ENCODE measurements around the gene SLC9A3.
A peak's percentile ranks its signal among the peaks of the same experiment; 100 is the strongest.

The SLC9A3 gene

DNA sequence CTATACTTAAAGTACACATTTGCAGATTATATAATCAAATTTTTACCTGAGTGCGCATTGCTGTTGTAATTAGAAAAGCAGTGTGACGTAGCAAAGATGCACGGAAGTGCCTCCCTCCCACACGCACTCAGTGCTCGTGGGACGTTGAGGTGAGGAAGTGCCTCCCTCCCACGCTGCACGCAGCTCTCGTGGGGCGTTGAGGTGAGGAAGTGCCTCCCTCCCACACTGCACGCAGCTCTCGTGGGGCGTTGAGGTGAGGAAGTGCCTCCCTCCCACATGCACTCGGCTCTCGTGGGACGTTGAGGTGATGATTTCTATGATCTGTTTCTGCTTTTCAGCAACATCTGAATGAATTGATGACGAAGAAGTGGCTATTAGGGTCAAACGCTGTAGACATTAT, 60.3 kb downstream of the SLC9A3 start:
- TF ChIP-seq, protein P1, sequence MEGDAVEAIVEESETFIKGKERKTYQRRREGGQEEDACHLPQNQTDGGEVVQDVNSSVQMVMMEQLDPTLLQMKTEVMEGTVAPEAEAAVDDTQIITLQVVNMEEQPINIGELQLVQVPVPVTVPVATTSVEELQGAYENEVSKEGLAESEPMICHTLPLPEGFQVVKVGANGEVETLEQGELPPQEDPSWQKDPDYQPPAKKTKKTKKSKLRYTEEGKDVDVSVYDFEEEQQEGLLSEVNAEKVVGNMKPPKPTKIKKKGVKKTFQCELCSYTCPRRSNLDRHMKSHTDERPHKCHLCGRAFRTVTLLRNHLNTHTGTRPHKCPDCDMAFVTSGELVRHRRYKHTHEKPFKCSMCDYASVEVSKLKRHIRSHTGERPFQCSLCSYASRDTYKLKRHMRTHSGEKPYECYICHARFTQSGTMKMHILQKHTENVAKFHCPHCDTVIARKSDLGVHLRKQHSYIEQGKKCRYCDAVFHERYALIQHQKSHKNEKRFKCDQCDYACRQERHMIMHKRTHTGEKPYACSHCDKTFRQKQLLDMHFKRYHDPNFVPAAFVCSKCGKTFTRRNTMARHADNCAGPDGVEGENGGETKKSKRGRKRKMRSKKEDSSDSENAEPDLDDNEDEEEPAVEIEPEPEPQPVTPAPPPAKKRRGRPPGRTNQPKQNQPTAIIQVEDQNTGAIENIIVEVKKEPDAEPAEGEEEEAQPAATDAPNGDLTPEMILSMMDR (IDR thresholded peaks at IDR 0.05; ENCODE audit: control extremely low read depth, extremely low read depth, low read depth, missing control alignments): no peak
- DNase-seq (ENCODE audit: extremely low spot score): no peak
- POLR2A ChIA-PET: no interaction called here
- CTCF ChIA-PET: interaction anchor here (0.8 to 1.3 kb wide), 3 partner anchors 8 to 145 kb away, joined by 3 to 5 read pairs (median 3); no protein-coding TSS in a partner anchor

DNA sequence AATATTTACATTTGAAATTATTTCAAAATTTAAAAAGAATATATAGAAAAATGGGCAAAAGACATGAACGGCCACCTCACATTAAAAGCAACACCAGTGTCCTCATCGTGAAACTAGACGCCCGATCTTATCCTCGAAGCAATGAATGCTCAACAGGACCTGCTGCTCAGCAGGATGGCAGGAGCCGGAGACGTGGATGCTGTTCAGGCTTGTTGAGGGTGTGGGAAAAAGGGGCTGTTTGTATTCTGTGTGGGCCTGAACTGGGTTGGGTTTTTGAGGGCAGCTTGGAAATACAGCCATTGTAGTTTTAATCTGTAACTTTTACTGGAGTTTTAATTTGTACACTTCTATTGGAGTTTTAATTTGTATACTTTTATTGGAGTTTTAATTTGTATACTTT, 60.9 kb downstream of the SLC9A3 start:
- POLR2A ChIA-PET: no interaction called here
- CTCF ChIA-PET: interaction anchor here (0.8 to 1.3 kb wide), 3 partner anchors 8 to 145 kb away, joined by 3 to 5 read pairs (median 3); no protein-coding TSS in a partner anchor
- DNase-seq (ENCODE audit: extremely low spot score): no peak
- TF ChIP-seq, protein P1 (IDR thresholded peaks at IDR 0.05; ENCODE audit: control extremely low read depth, extremely low read depth, low read depth, missing control alignments): no peak

DNA sequence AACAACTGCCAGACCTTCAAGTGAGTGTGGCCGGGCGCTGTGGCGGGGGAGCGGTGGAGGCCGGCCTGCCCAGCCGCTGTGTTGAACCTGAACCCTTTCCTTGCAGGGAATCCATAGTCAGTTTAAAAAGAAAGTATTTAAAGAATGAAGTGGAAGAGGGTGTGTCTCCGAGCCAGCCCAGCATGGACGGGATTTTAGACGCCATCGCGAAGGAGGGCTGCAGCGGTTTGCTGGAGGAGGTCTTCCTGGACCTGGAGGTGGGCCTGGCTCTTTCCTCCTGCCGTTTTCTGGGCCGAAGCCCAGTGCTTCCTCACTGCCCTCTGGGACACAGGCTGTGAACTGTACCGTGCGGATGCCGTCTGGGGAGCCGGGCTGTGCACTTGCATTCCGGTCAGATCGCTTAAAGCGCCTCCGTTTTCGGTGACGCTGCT, 62.2 kb downstream of the SLC9A3 start:
- CTCF ChIA-PET: interaction anchor here (0.9 kb wide), 1 partner anchor 15 kb away, joined by 3 read pairs; no protein-coding TSS in a partner anchor
- DNase-seq (ENCODE audit: extremely low spot score): no peak
- POLR2A ChIA-PET: no interaction called here
- TF ChIP-seq, protein P1 (IDR thresholded peaks at IDR 0.05; ENCODE audit: control extremely low read depth, extremely low read depth, low read depth, missing control alignments): no peak

GRCh38 chr5:460273-460625, 64.0 kb downstream of the SLC9A3 start:
- ChIA-PET POLR2A (no interaction called here), CTCF (interaction anchor here (4.7 kb wide), 1 partner anchor 13 kb away, joined by 29 read pairs; no protein-coding TSS in a partner anchor)
- no peak for DNase-seq (ENCODE audit: extremely low spot score)
- TF ChIP-seq, protein P1 (IDR thresholded peaks at IDR 0.05; ENCODE audit: control extremely low read depth, extremely low read depth, low read depth, missing control alignments): no peak

GRCh38 chr5:459562-460272, 64.5 kb downstream of the SLC9A3 start:
- TF ChIP-seq, protein P1 (IDR thresholded peaks at IDR 0.05; ENCODE audit: control extremely low read depth, extremely low read depth, low read depth, missing control alignments): no peak
- ChIA-PET POLR2A (no interaction called here), CTCF (interaction anchor here (4.7 kb wide), 1 partner anchor 13 kb away, joined by 29 read pairs; no protein-coding TSS in a partner anchor)
- no peak for DNase-seq (ENCODE audit: extremely low spot score)

GRCh38 chr5:458547-459353, 65.5 kb downstream of the SLC9A3 start:
- peak; percentile 69 for DNase-seq (ENCODE audit: extremely low spot score)
- POLR2A ChIA-PET: interaction anchor here (0.7 kb wide), 1 partner anchor 481 kb away, joined by 5 read pairs; no protein-coding TSS in a partner anchor
- CTCF ChIA-PET: interaction anchor here (4.7 kb wide), 1 partner anchor 12 kb away, joined by 29 read pairs; no protein-coding TSS in a partner anchor

More at GRCh38 chr5:458547-459353, 65.5 kb downstream of the SLC9A3 start:
- TF ChIP-seq, protein P1 (IDR thresholded peaks at IDR 0.05; ENCODE audit: control extremely low read depth, extremely low read depth, low read depth, missing control alignments): no peak
